HT1080 (cell line): Measurements from ENCODE around the gene GOPC. TPM values are rescaled to one million over a fixed set of nuclear protein-coding genes. Genes with fewer than 3 reads are reported as not detected.
"Not testable (repeated sequence)": the region's sequence is repeated elsewhere in the genome, so short reads cannot be mapped to it uniquely, and the experiment has no call there.

Source experiments
- DNase-seq: peaks from one replicate; pipeline ENCODE4 v3.0.0-alpha.2; 2015; ENCODE audit warnings: low read depth
- polyA plus RNA-seq, 2 experiments: library from polyadenylated mRNA; depleted of rRNA; stranded (reverse); fragments of >200 nt; gene quantifications; 2 replicates each; pipeline ENCODE4 v1.2.3, GENCODE V29; 2015
- total RNA-seq: library from RNA; depleted of rRNA; stranded (reverse); fragments of >200 nt; shearing (Covaris generic); gene quantifications from 2 replicates; pipeline ENCODE4 v1.2.3, GENCODE V29; 2014; rRNA removed

The GOPC gene
- 16.7 and 19.0 TPM in 2 replicates for total RNA-seq
- 19.6 and 26.8 TPM in 2 replicates for polyA plus RNA-seq (2015; cell fraction: cytosol; rRNA removed)
- polyA plus RNA-seq (2015; cell fraction: nucleus; rRNA removed), result 47.8 and 49.2 TPM in 2 replicates

DNA sequence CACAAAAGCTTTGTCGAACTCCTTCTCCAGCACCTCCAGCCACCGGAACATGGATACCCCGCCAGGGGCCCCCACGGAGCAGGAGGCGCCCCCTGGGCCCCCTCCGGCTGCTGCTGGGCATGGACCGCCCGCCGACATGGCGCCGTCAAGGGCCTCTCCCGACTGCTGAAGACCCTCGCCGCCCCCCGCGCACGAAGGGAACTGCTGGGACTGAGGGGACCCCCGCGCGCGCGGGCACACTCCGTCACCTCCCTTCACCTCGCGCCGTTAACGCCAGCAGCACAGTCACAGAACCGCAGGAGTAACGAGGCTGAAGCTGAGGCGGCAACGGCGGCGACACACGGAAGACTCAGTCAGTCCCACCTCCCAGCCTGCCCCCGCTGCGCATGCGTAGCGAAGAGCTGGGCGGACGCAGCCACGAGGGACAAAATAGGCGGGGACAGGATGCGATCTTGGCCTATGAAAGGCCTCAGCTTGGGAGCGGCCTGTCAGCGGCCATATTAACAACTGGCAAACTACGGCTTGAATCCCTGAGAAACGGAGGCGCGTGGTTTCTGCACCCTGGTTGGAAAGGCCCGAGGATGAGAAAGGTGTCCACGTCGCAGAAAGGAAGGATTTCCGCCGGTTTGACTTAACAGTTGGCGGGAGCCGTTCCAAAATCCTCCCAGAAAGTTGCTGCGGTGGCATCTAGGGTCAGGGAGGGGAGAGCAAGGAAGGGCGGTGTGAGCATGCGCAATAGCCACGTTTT is at the start of gene GOPC:
GOPC (minus strand) TSS at position 361 of the 748 bp plus-strand sequence; CDS start at position 138, 223 bp downstream.
- DNase-seq, result peak; percentile 97

DNA sequence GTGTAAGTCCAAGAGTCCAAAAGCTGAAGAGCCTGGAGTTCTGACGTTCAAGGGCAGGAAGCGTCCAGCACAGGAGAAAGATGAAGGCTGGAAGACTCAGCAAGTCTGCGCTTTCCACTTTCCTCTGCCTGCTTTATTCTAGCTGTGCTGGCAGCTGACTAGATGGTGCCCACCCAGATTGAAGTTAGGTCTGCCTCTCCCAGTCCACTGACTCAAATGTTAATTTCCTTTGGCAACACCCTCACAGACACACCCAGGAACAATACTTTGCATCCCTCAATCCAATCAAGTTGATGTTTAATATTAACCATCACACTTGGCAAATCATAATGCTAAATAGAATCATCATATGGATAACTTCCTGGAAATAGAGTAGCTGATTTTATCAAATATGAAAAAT is 49.7 kb upstream of the GOPC start:
- not testable (repeated sequence) for DNase-seq

DNA sequence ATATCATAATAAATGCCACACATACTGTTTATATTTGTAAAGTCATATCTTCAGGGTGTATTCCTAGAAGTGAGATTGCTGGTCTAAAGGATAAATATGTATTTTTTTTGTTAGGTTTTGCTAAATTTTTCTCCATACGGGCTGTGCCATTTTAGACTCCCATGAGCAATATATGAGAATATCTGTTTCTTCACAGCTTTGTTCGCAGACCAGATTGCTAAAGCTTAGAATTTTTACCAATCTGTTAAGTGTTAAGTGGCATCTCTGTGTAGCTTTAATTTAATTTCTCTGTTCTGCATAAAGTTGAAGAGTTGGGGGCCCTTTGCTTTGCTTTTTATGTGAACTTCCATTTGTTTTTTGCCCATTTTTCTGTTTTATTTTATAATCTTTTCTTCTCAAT is 40.7 kb upstream of the GOPC start:
- DNase-seq, result no peak

DNA sequence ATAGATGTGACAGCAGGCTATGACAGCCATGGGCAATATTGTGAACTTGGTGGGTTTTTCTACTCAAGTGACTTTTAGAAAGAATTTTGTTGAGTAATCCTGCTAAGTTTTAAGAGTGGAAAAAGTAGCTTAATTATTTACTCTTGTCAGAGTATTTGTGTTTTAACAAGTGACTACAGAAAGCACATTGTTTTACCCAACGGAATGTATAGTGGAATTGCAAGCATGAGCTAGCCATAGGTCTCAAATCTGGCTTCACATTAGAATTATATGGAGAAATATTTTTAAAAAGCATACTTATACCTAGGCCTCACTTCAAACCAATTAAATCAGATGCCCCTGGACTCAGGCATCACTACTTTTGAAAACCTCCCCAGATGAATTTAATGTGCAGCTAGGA is 35.5 kb upstream of the GOPC start:
- no peak for DNase-seq

DNA sequence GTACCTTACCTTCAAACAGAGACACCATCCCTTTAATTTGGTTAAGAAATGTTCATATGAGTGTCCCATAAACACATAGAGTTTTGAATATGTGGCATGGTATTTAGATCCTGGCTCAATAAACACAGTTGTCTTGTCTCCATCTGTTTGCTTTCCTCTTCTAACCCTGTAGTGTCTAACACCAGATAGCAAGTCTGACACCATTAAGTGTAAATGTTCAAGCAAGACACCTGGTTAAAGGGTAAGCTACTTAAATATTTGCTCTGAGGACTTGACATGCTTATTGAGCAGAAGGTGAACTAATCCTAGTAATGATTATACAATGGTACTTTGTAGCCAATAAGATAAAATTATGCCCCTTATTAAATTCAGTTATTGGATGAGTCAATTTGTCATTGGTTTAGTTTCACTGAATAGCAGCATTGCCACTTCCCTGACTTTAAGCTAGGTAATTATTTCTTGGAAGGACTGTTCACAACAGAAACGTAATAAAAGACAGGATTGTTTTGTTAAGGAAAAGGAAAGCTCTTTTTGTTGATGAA is 26.9 kb upstream of the GOPC start:
- no peak for DNase-seq

DNA sequence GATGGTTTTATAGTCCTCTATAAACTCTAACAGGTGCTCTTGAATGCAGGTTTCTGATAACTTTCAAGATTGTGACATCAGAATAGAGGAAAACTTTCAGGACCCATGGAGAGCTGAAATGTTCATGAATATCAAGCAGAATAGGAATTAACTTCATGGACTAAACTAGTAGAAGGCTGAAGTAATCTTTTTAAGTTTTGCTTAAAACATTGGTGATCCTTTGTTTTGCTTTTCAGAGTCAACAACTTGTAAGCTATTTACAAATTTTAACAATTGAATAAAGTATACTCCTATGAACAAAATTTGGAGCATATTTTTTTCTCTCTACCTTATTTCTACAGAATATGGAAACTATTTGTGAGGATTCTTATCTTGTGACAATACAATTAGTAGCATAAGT is 25.2 kb upstream of the GOPC start:
- DNase-seq, result no peak

DNA sequence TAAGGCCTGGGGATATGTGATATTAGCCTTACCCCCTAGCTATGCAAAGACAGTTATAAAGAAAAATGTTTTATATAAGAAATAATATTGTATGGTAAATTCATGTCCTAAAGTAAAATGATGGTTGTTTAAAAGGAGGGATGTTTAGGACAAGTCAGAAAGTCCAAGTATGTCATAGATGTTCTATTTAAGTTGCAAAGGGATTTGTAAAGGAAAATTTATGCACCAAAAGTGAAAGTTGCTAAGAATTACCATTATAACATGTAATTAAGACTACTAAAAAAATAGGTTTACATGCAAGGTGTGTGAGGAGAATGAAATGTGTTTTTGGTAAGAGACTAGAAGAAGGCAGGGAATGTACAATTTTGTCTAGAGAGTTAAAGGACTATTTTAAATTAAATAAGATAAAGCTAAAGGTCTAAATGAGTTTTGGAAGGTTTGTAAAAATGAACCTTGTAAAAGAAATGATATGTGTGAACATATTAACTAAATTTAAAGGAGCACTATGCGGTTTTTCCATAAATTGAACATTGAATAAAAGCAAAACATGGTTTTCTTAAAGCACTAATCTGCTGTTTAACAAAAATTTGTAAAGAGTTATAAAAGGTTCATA is 22.7 kb upstream of the GOPC start:
- DNase-seq, result no peak

DNA sequence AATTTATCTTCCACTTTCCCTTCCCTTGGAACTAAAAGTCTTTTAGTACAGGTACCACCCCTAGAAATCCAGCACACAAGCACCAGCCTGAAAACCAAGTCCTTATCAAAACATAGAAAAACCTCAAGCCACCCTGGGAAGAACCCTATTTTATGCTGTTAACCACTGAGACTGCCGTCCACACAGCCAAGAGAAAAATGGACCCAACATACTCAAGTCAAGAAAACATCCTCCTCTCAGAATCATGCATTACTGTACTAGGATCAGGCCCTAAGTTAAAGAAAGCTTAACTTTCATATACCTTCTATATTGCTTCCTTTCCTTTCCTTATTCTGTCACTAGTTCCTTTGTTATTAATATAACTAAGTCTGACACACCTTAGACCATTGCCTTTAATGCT is 16.9 kb upstream of the GOPC start:
- no peak for DNase-seq

DNA sequence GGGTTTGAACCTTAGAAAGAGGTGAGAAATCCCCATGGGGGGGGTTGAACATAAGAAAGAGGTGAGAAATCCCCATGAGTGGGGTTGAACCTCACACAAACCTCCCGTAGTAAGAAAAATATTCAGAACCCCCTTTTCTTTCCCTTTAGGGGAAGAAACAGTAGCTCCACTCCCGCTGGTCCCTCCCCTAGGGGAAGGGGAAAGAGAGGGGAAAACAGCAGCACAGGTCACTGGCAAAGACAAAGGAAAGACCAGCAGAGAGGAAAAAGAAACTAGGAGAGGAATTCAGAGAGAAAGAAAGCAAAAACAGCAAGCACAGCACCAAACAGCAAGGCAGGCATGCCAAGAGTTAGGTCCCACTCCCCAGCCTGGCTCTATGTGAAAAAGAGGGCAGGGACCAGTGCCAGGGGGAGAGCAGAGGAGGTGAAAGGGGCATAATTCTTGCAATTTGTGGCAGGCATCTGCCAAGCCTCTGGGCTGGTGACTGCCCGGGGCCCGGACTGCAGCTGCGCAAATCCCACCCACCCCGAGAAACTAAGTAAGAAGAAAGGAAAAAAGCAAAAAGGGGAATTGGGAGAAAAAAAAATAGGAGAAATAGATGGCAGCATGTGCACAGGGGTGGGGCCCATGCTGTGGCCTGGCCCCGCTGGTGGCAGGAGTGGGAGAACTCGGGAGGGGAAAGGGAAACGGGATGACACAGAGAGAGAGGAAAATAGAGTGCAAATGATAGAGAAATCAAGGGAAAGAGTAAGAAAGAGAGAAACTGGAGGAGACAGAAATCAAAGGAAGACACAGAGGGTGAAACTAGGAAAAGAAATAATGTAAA is 15.1 kb upstream of the GOPC start:
- no peak for DNase-seq

DNA sequence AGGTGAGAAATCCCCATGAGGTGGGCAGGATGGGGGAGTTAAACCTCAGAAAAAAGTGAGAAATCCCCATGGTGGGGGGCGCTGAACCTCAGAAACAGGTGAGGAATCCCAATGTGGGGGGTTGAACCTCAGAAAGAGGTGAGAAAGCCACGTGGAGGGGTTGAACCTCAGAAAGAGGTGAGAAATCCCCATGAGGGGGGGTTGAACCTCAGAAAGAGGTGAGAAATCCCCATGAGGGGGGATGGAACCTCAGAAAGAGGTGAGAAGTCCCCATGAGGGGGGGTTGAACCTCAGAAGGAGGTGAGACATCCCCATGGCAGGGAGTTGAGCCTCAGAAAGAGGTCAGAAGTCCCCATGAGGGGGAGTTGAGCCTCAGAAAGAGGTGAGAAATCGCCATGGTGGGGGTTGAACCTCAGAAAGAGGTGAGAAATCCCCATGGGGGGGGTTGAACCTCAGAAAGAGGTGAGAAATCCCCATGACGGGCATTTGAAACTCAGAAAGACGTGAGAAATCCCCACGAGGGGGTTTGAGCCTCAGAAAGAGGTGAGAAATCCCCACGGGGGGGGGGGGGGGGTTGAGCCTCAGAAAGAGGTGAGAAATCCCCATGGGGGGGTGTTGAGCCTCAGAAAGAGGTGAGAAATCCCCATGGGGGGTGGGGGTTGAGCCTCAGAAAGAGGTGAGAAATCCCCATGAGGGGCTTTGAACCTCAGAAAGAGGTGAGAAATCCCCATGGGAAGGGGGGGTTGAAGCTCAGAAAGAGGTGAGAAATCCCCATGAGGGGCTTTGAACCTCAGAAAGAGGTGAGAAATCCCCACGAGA is 14.3 kb upstream of the GOPC start:
- no peak for DNase-seq

DNA sequence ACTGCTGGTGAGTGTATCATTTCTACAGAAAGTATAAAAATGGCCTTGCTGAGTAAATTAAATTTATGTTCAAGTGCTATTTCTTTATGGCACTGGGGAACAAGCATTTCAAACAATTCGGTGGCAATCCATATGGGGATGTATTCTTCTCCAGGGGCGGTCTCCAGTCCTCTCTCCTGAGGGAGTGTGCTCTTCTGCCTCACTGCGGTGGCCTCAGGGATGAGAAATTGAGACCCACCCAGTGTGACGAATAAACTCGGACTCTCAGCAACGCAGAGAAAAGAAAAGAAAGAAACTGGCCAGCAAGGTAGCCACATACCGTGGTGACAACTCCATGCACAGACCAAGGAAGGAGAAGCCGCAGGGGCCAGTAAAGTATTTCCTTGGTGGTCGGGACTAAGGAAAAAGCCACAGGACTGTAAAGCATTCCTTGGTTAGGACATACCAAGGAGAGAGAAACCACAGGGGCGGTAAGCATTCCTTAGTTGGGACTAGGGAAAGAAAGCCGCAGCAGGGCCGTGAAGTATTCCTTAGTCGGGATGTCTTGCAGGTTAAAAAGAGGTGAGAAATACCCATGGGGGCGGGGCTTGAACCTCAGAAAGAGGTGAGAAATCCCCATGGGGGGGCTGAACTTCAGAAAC is 13.6 kb upstream of the GOPC start:
- peak; percentile 93 for DNase-seq

DNA sequence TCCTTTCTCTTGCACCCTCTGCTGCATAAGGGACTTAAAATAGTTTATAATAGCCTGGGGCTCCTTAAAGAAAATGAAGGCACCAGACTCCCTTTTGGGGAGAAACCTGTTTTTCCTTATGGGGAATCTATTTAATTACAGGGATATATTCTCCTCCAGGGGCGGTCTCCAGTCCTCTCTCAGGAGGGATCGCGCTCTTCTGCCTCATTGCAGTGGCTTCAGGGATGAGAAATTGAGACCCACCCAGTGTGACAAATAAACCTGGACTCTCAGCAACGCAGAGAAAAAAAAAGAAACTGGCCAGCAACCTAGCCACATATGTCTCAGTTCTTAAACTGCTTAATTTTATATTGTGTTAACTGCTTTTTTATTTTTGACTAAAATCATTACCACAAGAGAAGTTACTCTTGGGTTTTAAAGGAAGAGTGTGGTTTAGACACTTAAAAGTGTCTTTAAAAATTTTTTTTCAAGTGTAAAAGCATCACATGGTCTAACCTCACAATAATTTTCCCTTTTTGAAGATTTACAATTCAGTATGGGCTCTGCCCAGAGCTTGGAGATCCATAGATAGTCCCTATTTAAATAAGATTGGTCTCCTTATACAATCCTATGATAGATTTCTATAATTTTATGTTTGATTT is 11.7 kb upstream of the GOPC start:
- peak; percentile 43 for DNase-seq

DNA sequence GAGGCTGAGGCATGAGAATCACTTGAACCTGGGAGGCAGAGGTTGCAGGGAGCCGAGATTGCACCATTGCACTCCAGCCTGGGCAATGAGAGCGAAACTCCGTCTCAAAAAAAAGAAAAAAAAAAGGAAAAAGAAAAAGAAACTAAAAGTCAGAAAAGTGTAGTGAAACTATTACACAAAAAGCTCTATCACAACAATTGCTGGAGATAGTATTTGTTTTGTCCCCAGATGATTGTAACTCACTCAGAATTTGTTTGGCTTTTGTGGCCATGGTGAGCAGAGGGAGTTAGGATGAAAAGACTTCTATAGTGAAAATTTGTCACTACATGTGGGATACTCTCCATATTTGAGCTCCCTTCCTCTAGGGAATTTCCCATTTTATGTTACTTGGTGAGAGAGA is 5.2 kb upstream of the GOPC start:
- DNase-seq, result no peak

DNA sequence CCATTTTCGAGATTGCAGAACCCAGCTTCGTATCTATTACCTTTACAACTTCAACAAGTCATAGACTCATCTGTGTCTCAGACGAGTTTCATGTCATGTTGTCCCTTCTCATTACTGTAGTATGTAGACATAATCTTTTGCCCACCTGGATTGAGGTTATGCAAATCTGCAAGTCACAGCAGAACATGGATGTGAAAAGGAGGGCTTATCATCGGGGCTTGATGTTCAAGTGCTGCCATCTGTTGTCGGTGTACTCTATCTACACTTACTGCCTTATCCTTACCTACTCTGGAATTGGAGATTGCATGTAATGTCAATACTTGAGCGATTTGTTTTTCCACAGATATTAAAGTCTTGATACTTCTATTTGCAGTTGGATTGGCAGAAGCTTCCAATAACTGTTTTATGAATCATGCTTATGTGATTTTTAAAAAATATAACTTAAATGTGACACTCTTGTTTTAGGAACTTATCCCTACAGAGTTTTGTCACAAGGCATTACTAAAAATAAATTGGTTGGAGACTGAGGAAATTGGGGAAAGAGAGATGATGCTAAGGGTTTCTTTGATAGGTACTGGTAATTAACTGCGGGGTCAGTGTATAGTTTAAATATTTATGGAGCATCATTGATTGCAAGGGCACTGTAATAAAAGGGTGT is 3.0 kb upstream of the GOPC start:
- peak; percentile 65 for DNase-seq

DNA sequence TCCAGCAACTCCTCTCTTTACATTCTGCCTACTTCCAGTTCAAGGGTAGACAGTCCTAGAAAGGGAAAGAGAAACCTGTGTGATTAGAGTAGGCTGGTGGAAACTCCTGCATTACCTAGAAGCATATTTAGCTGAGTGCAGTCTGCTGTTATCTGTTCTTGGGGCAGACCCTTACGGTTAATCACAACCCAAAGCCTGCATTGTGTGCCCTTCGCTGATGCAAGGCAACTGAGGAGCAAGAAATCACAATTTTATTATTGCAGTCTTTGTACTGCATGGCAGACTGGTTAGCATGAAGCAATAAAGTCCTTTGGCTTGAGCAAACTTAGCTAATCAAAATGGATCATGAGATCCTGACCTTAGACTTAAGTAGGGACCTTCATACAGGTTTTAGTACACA is 1.5 kb upstream of the GOPC start:
- DNase-seq, result no peak

DNA sequence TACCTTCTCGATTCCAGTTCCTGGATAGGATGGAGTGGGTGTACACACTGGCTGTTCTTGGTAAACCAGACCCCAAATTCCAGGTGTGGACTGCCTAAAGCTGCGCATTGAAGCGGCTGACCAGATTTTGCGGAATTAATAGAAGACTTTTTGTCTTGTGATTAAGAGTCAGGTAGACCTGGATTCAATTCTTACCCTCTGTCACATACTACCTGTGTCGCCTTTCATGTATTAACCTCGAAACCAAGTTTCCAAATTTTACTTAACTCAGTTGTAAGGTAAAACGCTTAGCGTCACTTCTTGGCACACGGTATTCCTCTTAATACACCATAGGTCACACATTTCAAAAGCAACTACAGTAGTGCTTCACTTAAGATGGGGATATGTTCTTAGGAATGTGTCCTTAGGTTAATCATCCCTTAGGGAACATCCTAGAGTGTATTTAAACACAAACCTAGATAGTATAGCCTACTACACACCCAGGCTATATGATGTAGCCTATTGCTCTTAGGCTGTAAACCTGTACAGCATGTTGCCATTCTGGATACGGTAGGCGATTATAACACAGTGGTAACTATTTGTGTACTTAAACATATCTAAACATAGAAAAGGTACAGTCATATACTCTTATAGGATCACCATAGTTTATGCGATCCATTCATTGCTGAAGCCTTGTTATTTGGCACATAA is 733 bp upstream of the GOPC start:
- no peak for DNase-seq

DNA sequence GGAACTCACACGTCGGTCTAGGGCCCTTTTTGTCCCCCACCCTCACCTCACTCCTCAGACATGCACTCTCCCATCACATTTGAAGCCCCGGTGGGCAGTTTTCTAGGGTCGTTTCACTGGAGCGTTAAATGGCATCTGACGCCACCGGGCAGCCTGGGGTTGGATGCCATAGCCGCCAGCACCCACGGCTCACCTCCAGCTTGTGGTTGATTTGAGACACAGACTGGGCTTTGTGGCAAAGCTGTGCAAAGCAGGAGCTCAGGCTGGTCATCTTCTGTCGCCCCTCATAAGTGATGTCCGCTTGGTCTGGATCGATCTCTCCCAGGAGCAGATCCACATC is 530 bp downstream of the GOPC start:
- peak; percentile 4 for DNase-seq

DNA sequence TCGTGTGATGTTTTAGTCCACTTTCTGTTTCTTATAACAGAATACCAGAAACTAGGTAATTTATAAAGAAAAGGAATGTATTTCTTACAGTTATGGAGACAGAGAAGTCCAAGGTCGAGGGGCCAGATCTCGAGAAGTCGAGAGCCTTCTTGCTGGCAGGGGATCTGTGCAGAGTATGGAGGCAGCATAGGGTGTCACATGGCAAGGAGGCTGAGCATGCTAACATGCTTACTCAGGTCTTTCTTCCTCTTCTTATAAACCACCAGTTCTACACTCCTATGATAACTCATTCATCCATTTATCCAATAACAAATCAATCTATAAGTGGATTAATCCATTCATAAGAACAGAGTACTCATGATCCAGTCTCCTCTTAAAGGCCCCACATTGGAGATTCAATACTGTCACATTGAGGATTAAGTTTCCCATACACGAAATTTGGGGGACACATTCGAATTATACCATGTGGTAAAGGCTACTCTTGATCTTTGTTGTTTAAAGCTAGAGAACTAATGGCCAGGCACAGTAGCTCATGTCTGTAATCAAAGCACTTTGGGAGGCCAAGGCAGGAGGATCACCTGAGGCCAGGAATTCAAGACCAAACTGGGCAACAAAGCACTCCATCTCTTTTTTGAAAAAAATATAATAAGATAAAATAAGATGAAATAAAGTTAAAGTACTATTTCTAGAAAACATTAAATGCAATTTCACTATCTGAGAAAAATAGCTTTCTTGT is 2.1 kb downstream of the GOPC start:
- DNase-seq, result peak; percentile 21
